ENCODE measurements around the gene DNAH5. TPM values are rescaled to one million over a fixed set of nuclear protein-coding genes. Genes with fewer than 3 reads are reported as not detected.

DNAH5 gene
- polyA plus RNA-seq, 1 experiment, result 1.1 TPM

DNA sequence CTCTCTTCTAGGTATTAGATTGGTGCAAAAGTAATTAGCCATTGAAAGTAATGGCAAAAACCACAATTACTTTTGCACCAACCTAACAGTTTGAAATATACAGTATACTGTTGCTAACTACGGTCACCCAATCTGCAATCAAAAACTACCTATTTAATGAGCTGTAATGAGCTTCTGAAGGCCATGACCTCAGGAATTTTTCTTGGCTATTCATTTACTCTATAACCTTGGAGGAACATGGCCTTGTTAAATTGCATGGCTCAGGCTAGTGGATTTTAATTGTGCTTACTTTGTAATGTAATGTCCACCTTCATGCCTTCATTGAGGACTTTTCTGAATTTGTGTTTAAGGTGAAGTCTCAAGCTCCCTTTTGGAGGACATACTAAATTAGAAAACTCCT lies 24.7 kb downstream of the DNAH5 start:
- DNase-seq (ENCODE audit: low read depth), result no peak
- CTCF ChIA-PET, result no interaction called here

DNA sequence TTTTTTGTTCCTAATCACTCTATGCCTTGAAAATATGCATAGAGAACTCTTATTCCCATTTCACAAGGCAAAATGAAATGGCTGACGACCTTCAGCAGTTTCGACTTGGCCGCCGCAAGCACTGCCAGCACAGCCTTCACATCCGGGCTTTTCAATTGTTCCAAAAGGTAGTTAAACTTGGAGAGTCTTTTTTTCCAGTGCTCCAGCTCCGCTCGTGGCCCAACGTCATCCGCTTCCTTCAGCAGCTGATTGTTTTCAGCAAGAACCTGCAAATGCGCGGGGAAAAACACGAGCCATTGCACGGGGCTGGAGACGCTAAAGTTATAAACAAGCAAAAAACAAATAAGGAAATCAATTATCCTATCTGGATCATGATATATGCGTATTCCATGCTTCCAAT lies 25.4 kb downstream of the DNAH5 start:
- CTCF ChIA-PET, result no interaction called here
- no peak for DNase-seq (ENCODE audit: low read depth)
- Histone ChIP-seq H3K4me3 (ENCODE audit: low read depth, low read length) (no peak overlapping the region), H3K27me3 (ENCODE audit: control insufficient read depth, insufficient read depth, low read length) (no peaks in the 10 kb centered on the region), H3K36me3 (ENCODE audit: control insufficient read depth, insufficient read depth, low read length) (no peaks in the 10 kb centered on the region)
- TF ChIP-seq, protein P1, sequence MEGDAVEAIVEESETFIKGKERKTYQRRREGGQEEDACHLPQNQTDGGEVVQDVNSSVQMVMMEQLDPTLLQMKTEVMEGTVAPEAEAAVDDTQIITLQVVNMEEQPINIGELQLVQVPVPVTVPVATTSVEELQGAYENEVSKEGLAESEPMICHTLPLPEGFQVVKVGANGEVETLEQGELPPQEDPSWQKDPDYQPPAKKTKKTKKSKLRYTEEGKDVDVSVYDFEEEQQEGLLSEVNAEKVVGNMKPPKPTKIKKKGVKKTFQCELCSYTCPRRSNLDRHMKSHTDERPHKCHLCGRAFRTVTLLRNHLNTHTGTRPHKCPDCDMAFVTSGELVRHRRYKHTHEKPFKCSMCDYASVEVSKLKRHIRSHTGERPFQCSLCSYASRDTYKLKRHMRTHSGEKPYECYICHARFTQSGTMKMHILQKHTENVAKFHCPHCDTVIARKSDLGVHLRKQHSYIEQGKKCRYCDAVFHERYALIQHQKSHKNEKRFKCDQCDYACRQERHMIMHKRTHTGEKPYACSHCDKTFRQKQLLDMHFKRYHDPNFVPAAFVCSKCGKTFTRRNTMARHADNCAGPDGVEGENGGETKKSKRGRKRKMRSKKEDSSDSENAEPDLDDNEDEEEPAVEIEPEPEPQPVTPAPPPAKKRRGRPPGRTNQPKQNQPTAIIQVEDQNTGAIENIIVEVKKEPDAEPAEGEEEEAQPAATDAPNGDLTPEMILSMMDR (IDR thresholded peaks at IDR 0.05; ENCODE audit: insufficient read depth, low read depth, low read length), result no peak
- POLR2A ChIA-PET, result no interaction called here

More for the DNA sequence above, 24.7 kb downstream of the DNAH5 start:
- no peak overlapping the region for H3K4me3 ChIP-seq (ENCODE audit: low read depth, low read length)
- POLR2A ChIA-PET, result no interaction called here
- no peaks in the 10 kb centered on the region for H3K27me3 ChIP-seq (ENCODE audit: control insufficient read depth, insufficient read depth, low read length)
- TF ChIP-seq, protein P1 (IDR thresholded peaks at IDR 0.05; ENCODE audit: insufficient read depth, low read depth, low read length), result no peak
- H3K36me3 ChIP-seq (ENCODE audit: control insufficient read depth, insufficient read depth, low read length), result no peaks in the 10 kb centered on the region

DNA sequence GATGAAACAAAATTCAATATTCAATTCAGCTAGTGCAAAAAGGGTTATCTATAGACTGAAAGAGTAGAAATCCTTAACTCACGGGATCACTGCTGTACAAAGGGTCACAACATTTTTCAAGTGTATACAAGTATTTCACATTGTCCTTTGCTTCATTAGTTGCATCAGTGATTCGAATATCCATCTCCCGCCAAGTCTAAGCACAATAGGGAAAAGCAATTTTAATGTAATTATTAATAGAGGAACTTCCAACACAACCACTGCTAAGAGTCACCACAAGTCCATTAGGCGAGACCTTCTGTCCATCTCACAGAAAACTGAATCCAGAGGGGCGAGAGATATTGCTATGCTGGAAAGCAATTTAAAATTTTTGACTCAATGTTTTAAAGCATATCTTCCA lies 27.4 kb downstream of the DNAH5 start:
- TF ChIP-seq, protein P1 (IDR thresholded peaks at IDR 0.05; ENCODE audit: insufficient read depth, low read depth, low read length), result no peak
- Histone ChIP-seq H3K27me3 (ENCODE audit: control insufficient read depth, insufficient read depth, low read length) (no peaks in the 10 kb centered on the region), H3K36me3 (ENCODE audit: control insufficient read depth, insufficient read depth, low read length) (no peaks in the 10 kb centered on the region), H3K4me3 (ENCODE audit: low read depth, low read length) (no peak overlapping the region)
- ChIA-PET POLR2A (no interaction called here), CTCF (no interaction called here)
- DNase-seq (ENCODE audit: low read depth), result no peak

DNA sequence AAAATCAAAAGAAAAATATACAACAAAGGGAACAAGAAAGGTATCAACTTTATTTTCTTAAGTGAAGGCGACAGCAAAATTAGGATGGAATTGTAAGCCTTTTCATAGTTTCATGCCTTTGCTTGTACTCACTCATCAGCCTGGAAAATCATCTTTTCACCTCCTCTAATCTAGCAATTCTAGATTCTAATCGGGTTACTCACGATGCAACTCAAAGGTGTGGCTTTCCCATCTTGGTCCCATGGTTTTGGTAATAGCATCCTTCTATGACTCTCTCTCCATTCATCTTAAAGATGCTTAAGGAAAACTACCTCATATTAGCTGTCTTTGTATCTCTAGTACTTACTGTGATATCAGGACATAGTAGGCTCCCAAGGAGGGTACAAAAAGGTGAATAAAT lies 30.5 kb downstream of the DNAH5 start:
- DNase-seq (ENCODE audit: low read depth), result no peak
- ChIA-PET POLR2A (no interaction called here), CTCF (no interaction called here)
- Histone ChIP-seq H3K4me3 (ENCODE audit: low read depth, low read length) (no peak overlapping the region), H3K27me3 (ENCODE audit: control insufficient read depth, insufficient read depth, low read length) (no peaks in the 10 kb centered on the region), H3K36me3 (ENCODE audit: control insufficient read depth, insufficient read depth, low read length) (no peaks in the 10 kb centered on the region)
- TF ChIP-seq, protein P1 (IDR thresholded peaks at IDR 0.05; ENCODE audit: insufficient read depth, low read depth, low read length), result no peak

DNA sequence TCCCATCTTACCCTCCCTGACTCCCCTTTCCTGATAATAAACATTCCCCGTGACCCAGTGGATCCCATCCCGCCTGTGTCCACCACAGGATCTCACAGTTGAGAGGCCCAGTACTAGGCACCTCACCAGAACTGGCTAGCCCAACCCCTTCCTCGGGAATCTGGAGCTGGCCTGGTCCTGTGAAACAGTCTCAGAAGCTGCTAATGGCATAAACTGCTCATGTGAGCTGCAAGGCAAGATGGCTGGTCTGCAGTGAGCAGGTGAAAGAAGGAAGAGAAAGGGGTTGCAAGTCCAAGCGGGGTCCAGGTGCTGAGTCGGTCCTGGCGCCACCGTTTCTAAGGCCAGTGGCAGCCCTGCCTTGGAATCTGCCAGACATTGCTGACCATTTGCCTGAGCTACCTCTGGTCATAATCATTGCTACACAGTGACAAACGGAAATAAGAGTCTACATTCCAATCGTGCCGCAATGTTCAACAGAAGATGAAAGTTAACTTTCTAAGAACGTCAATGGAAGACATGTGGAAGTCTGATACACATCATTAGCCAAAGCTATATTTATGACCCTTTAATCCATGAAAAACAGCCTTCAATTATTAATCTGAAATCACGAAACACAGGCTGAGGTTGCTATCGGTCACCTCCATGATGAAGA lies 33.7 kb downstream of the DNAH5 start:
- Histone ChIP-seq H3K36me3 (ENCODE audit: control insufficient read depth, insufficient read depth, low read length) (no peaks in the 10 kb centered on the region), H3K4me3 (ENCODE audit: low read depth, low read length) (no peak overlapping the region), H3K27me3 (ENCODE audit: control insufficient read depth, insufficient read depth, low read length) (no peaks in the 10 kb centered on the region)
- ChIA-PET POLR2A (no interaction called here), CTCF (no interaction called here)
- no peak for DNase-seq (ENCODE audit: low read depth)
- TF ChIP-seq, protein P1 (IDR thresholded peaks at IDR 0.05; ENCODE audit: insufficient read depth, low read depth, low read length), result no peak

Measured in BJ (cell line).